HepG2 (cell line): Measurements from ENCODE around the gene CELSR3. TPM values are rescaled to one million over a fixed set of nuclear protein-coding genes. Genes with fewer than 3 reads are reported as not detected.

Experiments
- AHR ChIP-seq: IDR thresholded peaks from 2 replicates; pipeline ENCODE4 v1.6.1; 2018; ENCODE audit warnings: missing genetic modification reagents, missing compliant biosample characterization
- ARNT ChIP-seq: fragments of 450-650 bp; IDR thresholded peaks from 2 replicates; pipeline ENCODE4 v1.6.1; 2017
- ARNT2 ChIP-seq: sonication (generic); formaldehyde crosslinking; IDR thresholded peaks from 2 replicates; pipeline ENCODE4 v1.8.0; 2022; ENCODE audit warnings: mild to moderate bottlenecking, low read depth, missing genetic modification reagents, moderate library complexity
- ETS1 ChIP-seq: sonication (generic); formaldehyde crosslinking; IDR thresholded peaks from 2 replicates; pipeline ENCODE4 v1.4.0; 2020; ENCODE audit warnings: missing genetic modification reagents
- HNRNPLL ChIP-seq: fragments of 200-400 bp; formaldehyde crosslinking; IDR thresholded peaks from 2 replicates; pipeline ENCODE4 v1.6.1; 2017; ENCODE audit warnings: mild to moderate bottlenecking, low read depth, low read length; ENCODE audit not compliant: poor library complexity, severe bottlenecking
- HOXA3 ChIP-seq: sonication (generic); formaldehyde crosslinking; IDR thresholded peaks from 2 replicates; pipeline ENCODE4 v1.5.0; 2020; ENCODE audit warnings: missing genetic modification reagents
- IRF1 ChIP-seq: sonication (generic); formaldehyde crosslinking; IDR thresholded peaks from 2 replicates; pipeline ENCODE4 v1.4.0; 2020; ENCODE audit warnings: low read depth, mild to moderate bottlenecking, missing genetic modification reagents
- KAT7 ChIP-seq: IDR thresholded peaks from 2 replicates; pipeline ENCODE4 v1.6.1; 2018; ENCODE audit warnings: borderline replicate concordance, missing compliant biosample characterization
- KDM3A ChIP-seq: IDR thresholded peaks from 2 replicates; pipeline ENCODE4 v1.6.1; 2018; ENCODE audit warnings: low read depth, missing compliant biosample characterization
- KLF11 ChIP-seq: IDR thresholded peaks from 2 replicates; pipeline ENCODE4 v1.6.1; 2016; ENCODE audit warnings: missing compliant biosample characterization
- MAZ ChIP-seq, 2 experiments: sonication (generic) in 1 of 2; formaldehyde crosslinking in 1 of 2; IDR thresholded peaks; 2 replicates each; pipeline versions ENCODE4 v1.5.0 to v1.6.1; 2012 to 2020; ENCODE audit warnings: low read depth in 2 of 2, mild to moderate bottlenecking in 2 of 2, borderline replicate concordance in 1 of 2, improper control_type of control experiment in 1 of 2, low read length in 1 of 2, missing genetic modification reagents in 1 of 2, moderate library complexity in 1 of 2
- RBM39 ChIP-seq: fragments of 200-400 bp; formaldehyde crosslinking; IDR thresholded peaks from one replicate; pipeline ENCODE4 v1.6.1; 2018; ENCODE audit warnings: antibody characterized with exemption, mild to moderate bottlenecking, low read depth, low read length; ENCODE audit not compliant: poor library complexity, severe bottlenecking
- RFX5 ChIP-seq: IDR thresholded peaks from 2 replicates; pipeline ENCODE4 v1.6.1; 2011; ENCODE audit warnings: low read depth, low read length, improper control_type of control experiment
- SP4 ChIP-seq: sonication (generic); formaldehyde crosslinking; IDR thresholded peaks from 2 replicates; pipeline ENCODE4 v1.8.1; 2023; ENCODE audit warnings: mild to moderate bottlenecking, missing genetic modification reagents
- SUZ12 ChIP-seq: fragments of 150-350 bp; IDR thresholded peaks from 2 replicates; pipeline ENCODE4 v1.6.1; 2014; ENCODE audit warnings: low read depth, low read length
- THYN1 ChIP-seq: sonication (generic); formaldehyde crosslinking; IDR thresholded peaks from 2 replicates; pipeline ENCODE4 v1.8.1; 2023; ENCODE audit warnings: low read depth, mild to moderate bottlenecking, moderate library complexity, missing genetic modification reagents, borderline replicate concordance
- U2AF2 ChIP-seq: fragments of 200-400 bp; formaldehyde crosslinking; IDR thresholded peaks from 2 replicates; pipeline ENCODE4 v1.6.1; 2017; ENCODE audit warnings: low read depth, mild to moderate bottlenecking, low read length
- ZBTB8A ChIP-seq: sonication (generic); formaldehyde crosslinking; IDR thresholded peaks from 2 replicates; pipeline ENCODE4 v1.4.0; 2020; ENCODE audit warnings: mild to moderate bottlenecking, low read depth, missing genetic modification reagents, borderline replicate concordance
- ZFP36L1 ChIP-seq: sonication (generic); formaldehyde crosslinking; IDR thresholded peaks from 2 replicates; pipeline ENCODE4 v1.8.0; 2022; ENCODE audit warnings: mild to moderate bottlenecking, missing genetic modification reagents, moderate library complexity
- ZNF205 ChIP-seq: IDR thresholded peaks from 2 replicates; pipeline ENCODE4 v1.6.1; 2018; ENCODE audit warnings: missing biosample characterization, missing genetic modification reagents
- ZNF256 ChIP-seq: sonication (generic); formaldehyde crosslinking; conservative IDR thresholded peaks from 2 replicates; pipeline ENCODE4 v1.4.0; 2020; ENCODE audit warnings: missing genetic modification reagents
- ZNF713 ChIP-seq: sonication (generic); formaldehyde crosslinking; IDR thresholded peaks from 2 replicates; pipeline ENCODE4 v1.4.0; 2020; ENCODE audit warnings: mild to moderate bottlenecking, missing genetic modification reagents
- polyA plus RNA-seq, 8 experiments: library from polyadenylated mRNA; depleted of rRNA in 3 of 8; stranded (reverse) in 7 of 8; unstranded in 1 of 8; fragments of >200 nt; fragmentation: Illumina TruSeq in 4 of 8; extraction: Trizol in 4 of 8; gene quantifications; 2 replicates each; pipeline versions ENCODE4 v1.2.1 to v1.2.3, GENCODE V29; 2011 to 2016; ENCODE audit warnings: low read depth in 4 of 8, missing spikeins in 1 of 8, mixed read lengths in 1 of 8; ENCODE audit not compliant: insufficient read depth in 1 of 8
- total RNA-seq, 5 experiments: library from RNA; depleted of rRNA; stranded (reverse); fragments of >200 nt; fragmentation: Illumina TruSeq; extraction: Trizol; gene quantifications; 2 replicates each; pipeline ENCODE4 v1.2.3, GENCODE V29; 2016; ENCODE audit warnings: low read depth in 1 of 5
- TF ChIP-seq, protein P1 (sequence below): sonication (generic); formaldehyde crosslinking; IDR thresholded peaks from 2 replicates; pipeline ENCODE4 v1.4.0; 2020; ENCODE audit warnings: missing genetic modification reagents, low read depth, mild to moderate bottlenecking, borderline replicate concordance
- TF ChIP-seq, protein P2 (sequence below): IDR thresholded peaks from 2 replicates; pipeline ENCODE4 v1.6.1; 2016; ENCODE audit warnings: mild to moderate bottlenecking

Gene CELSR3
- total and polyA plus RNA-seq, 2 of the 13 experiments (the other 11 are each of a cell fraction or from before 2014, with no cell fraction given) = 5.4 to 6.7 TPM

GRCh38 chr3:48656061-48656840 lies 6.4 kb downstream of the CELSR3 start (continued):
- TF ChIP-seq IRF1 (CRISPR knock-in tag) (no peak), ZNF713 (CRISPR knock-in tag) (no peak), HOXA3 (CRISPR knock-in tag) (peak; percentile 53), RBM39 (no peak), KDM3A (CRISPR knock-in tag) (peak; percentile 55; the same call in 1 of the 2 replicates), SUZ12 (no peak), AHR (no peak), ZFP36L1 (CRISPR knock-in tag) (no peak), MAZ (IDR thresholded peaks at IDR 0.05; ENCODE audit: borderline replicate concordance, low read depth, low read length) (0 out of 2 replicates have a peak, but pooled peaks have one; percentile 25), MAZ (CRISPR knock-in tag; IDR thresholded peaks at IDR 0.05; ENCODE audit: low read depth) (peak; percentile 58; the same call in 1 of the 2 replicates), SP4 (CRISPR knock-in tag) (peak; percentile 46; the same call in 1 of the 2 replicates), HNRNPLL (peak; percentile 37), U2AF2 (no peak), RFX5 (no peak), ZNF256 (no peak), THYN1 (CRISPR knock-in tag) (no peak), ARNT2 (CRISPR knock-in tag) (no peak), KAT7 (CRISPR knock-in tag) (no peak), KLF11 (CRISPR knock-in tag) (no peak), ETS1 (CRISPR knock-in tag) (no peak), ZNF205 (CRISPR knock-in tag) (no peak), ARNT (no peak), ZBTB8A (CRISPR knock-in tag) (no peak)
- TF ChIP-seq, protein P1, sequence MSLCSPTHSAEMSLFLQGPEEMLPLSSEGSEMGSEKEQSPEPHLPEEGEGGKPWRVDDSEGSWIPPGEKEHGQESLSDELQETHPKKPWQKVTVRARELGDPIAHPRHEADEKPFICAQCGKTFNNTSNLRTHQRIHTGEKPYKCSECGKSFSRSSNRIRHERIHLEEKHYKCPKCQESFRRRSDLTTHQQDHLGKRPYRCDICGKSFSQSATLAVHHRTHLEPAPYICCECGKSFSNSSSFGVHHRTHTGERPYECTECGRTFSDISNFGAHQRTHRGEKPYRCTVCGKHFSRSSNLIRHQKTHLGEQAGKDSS (CRISPR knock-in tag) = no peak
- TF ChIP-seq, protein P2, sequence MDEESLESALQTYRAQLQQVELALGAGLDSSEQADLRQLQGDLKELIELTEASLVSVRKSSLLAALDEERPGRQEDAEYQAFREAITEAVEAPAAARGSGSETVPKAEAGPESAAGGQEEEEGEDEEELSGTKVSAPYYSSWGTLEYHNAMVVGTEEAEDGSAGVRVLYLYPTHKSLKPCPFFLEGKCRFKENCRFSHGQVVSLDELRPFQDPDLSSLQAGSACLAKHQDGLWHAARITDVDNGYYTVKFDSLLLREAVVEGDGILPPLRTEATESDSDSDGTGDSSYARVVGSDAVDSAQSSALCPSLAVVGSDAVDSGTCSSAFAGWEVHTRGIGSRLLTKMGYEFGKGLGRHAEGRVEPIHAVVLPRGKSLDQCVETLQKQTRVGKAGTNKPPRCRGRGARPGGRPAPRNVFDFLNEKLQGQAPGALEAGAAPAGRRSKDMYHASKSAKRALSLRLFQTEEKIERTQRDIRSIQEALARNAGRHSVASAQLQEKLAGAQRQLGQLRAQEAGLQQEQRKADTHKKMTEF (CRISPR knock-in tag) = no peak
